HG02981 (cell line): ENCODE measurements around the gene ANKZF1.

Experiments
- ATAC-seq: cut with Tn5 transposase; IDR thresholded peaks from one replicate; pipeline ENCODE4 v1.9.1; 2021; ENCODE audit warnings: mild to moderate bottlenecking, moderate library complexity; ENCODE audit not compliant: unreplicated experiment

ANKZF1 gene

GRCh38 chr2:219225350-219225749 lies 4.3 kb upstream of the ANKZF1 start:
- ATAC-seq: no peak

DNA sequence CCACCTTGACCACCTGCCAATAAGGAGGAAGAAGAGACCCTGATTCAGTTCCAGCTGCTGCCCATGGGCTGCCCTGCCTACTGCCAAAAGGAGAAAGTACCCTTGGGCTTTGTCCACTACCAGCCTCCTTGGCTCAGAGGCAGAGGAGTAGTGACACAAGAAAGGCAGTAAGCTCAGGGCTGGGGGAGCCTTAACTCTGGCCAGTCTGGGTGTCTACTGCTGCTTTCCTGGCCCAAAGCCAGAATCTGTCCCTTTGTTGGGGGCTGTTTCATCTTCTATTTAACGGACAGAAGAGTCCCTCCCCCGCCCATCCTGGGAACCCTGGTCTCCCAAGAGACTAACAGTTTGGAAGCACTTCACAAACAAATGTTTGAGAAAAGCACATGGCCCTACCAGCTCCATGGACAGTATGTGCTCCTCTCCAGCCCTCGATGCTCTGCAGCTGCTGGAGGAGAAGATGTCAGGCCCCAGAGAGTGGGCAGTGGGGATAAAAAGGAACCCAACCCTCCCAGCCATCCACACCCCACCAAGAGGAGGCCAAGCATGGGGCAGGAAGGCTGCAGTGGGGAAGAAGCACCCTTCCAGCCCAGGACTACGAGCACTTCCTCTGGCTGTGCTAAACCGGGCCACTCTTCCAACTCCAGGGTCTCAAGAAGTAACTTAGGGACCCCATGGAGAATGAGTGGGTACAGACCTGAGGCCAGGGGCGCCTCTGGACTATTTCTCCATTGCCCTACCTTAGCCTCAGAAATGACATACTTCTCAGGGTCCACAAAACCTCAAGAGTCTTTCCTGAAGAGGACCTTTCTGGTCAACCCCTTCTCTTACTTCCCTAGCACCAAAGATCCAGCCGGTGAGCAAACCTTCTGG lies 1.3 kb upstream of the ANKZF1 start:
- ATAC-seq: no peak

DNA sequence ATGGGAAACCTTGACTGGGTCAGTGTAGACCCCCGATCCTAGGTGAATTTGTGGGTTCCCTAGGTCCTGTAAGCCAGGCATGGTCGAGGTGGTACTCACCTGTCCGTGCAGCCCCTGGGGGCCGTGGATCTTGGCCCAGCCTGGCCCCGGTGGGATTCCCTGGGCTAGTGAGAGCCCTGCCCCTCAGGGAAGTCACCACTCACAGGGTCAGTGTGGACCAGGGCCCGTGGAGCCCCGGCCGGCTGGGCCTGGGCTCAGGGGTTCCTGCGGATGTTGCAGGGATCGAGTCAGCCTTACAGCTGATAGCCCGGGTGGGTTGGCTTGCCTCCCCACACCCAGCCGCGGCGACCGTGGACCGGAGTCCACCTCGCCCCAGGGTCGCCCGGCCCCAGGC lies 698 bp upstream of the ANKZF1 start:
- ATAC-seq: no peak

DNA sequence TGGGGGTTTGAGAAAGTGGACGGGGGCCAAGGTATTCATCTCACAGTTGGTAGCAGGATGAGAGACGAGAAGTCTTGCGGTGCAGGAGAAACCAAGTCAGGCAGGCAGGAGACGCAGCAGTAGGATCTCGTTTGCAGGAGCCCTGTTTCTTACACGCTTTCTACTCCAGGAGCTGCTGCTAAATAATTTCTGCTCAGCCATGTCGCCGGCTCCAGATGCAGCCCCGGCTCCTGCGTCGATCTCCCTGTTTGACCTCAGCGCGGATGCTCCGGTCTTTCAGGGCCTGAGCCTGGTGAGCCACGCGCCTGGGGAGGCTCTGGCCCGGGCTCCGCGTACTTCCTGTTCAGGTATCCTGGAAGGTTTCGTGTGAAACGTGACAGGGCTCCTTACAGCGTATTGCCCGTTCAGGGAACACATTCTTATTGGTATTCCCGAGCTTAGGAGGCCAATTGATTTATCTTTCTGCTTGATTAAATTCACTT lies 494 bp downstream of the ANKZF1 start:
- ATAC-seq: peak; percentile 16

DNA sequence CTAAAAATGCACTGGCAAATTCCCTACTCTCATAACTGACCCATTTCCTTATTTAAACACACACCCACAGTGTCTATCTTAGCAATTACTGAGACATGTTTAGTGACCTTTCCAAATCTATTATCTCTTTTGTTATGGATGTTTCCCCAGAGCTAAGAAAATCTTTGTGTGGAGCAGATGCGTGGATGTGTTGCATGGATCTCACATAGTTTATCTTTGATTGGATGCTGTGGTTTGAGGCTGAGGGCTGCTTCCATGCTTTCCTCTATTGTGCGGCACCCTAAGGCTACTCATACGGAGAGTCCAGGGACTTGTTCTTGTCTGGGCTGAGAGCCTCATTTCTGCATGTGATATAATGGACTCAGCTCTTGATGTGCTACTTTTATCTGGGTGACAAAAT lies 4.7 kb downstream of the ANKZF1 start:
- no peak for ATAC-seq

DNA sequence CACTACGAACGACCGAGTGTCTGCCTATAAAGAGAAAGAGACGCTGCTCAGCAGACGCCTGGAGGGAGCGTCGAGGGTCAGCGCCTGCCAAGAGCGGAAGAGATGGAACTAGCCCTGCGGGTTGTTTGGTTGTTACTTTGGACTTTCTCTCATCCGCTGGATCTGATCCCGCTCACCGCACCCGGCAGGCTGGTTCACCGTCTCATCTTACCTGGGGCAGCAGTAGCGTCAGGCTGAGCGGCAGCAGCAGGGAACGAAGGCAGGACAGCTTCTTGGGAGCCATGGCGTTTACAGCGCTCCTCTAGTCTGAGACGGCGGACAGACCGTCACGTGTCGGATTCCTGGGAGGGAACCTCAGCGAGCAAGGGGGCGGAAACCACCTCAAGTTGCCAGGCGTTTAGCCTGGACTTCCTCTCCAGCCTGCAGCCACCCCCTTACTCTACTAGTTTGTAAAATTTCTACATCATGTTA lies 13.7 kb downstream of the ANKZF1 start:
- ATAC-seq: no peak

DNA sequence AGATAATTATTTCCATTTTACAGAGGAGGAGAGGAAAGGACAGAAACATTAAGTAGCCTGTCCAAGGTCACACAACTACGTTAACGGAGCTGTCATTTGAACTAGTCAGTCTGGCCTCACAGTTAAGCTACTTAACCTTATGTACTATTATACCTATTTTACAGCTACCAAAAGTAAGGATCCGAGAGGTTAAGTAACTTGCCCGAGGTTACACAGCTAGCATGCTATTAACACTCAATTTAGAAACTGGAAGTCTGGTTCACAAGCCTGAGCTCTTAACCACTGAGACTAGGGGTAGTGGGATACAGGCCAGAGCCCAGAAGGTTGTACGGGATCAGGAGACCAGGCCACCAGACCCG lies 15.2 kb downstream of the ANKZF1 start:
- ATAC-seq: no peak

DNA sequence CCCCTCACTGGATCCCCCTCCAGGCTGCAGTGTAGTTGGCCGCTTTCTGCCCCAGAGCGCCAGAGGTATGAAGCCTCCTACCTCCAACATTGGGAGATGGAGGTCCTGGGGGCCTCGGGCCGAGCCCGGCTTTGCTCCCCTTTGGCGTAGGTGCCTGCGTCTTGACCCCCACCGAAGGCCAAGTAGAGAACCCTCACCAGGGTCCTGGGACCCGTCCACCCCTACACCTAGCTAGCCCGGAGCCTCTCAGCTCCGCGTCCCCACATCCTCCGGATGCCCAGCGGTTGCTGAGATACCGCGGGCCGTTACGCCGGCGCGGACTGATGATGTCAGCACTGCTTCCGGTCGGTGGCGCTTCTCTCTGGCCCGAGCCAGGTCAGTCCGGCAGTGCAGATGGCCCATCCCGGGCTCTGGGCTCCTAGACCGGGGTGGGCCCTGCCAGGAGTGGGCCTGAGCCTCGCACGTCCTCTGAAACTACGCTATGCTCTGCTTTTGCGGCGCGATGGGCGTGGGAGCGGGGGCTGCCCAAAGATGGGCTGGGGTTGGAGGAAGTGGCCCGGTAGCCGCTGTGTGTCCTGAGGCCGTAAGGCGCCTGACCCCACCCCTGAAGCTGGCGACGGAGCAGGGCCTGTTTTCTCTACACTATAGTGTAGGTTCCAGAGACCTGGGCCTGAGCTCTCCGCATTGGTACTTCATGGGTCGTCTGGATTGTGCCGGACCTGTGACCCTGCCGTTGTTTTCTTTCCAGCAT lies 15.7 kb downstream of the ANKZF1 start, which contains the start of the genes GLB1L and STK16:
GLB1L (minus strand) TSS at position 297 of the 751 bp plus-strand sequence. CDS start 1,871 bp downstream, outside the sequence.
STK16 (plus strand) TSS at position 332 of the 751 bp plus-strand sequence. CDS start 521 bp downstream, outside the sequence.
- ATAC-seq: peak; percentile 68

- no peak for ATAC-seq
Observed at GRCh38 chr2:219245899-219246230, 16.3 kb downstream of the ANKZF1 start.

DNA sequence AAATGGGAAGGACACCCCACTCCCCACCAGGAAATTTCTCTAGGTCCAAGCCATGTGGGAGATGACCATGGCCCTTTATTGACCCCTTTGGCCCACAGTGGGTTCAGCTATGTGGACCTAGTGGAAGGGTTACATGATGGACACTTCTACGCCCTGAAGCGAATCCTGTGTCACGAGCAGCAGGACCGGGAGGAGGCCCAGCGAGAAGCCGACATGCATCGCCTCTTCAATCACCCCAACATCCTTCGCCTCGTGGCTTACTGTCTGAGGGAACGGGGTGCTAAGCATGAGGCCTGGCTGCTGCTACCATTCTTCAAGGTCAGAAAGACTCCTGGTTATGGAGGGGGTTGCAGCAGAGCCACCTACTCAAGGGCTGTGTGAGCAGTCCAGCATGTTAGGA lies 17.0 kb downstream of the ANKZF1 start:
- ATAC-seq: no peak

- no peak for ATAC-seq
Observed at GRCh38 chr2:219247678-219248642, 18.4 kb downstream of the ANKZF1 start.

GRCh38 chr2:219248845-219249202 lies 19.2 kb downstream of the ANKZF1 start:
- no peak for ATAC-seq

DNA sequence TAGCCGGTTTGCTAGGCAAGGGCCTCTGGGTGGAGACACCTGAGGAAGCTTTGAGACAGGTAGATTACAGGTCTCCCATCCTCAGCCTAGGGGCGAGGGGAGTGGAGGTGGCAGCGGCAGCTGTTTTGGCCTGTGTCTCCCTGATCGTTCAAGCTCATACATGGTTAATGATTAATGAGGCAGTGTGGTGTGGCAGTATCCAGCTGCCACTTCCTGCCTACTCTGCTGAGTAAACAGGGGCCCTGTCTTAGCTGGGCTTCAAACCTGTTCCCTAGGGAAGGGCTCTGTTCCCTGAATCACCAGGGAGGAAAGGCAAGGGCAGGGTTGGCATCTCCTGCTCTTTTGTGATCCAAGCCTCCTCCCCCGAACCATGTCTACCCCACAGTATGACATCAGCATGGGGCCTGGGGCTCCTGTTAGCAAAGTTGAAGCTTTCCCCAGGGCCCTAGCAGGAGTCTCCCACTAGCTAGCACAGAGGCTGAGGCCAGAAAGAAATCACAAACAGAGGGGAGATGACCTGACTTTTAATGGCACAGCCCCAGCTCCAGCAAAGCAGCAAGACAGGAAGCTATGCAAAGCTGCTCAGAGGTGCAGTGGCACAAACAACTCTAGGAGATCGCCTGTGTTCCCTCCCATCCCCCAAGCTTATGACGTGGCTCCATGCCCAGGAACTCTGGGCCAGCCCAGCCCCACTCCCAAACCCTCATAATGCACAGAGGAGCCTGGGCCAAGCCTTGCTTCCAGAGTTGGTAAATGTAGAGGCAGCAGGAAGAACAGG lies 19.8 kb downstream of the ANKZF1 start:
- peak; percentile 48 for ATAC-seq

- no peak for ATAC-seq
Observed at GRCh38 chr2:219250049-219250781, 20.6 kb downstream of the ANKZF1 start.

GRCh38 chr2:219251656-219252055 lies 22.1 kb downstream of the ANKZF1 start:
- no peak for ATAC-seq

DNA sequence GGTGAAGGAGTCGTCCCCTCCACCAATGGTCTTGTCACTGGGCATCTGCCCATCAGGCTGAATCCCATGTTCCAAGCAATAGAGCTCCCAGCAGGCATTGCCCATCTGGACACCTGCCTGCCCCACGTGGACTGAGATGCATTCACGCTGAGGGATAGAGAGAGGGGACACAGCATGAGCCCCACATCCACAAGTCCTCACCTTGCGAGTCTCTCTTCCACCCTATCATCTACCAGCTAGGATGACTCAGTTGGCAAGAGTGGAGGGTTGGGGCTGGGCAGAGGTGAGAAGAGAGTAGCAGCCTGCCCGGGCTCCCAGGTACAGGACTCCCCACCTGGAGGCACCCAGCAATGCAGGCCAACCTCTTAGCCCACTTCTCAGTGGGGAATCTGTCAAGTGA lies 22.5 kb downstream of the ANKZF1 start:
- no peak for ATAC-seq

GRCh38 chr2:219252570-219252899 lies 22.9 kb downstream of the ANKZF1 start:
- no peak for ATAC-seq

DNA sequence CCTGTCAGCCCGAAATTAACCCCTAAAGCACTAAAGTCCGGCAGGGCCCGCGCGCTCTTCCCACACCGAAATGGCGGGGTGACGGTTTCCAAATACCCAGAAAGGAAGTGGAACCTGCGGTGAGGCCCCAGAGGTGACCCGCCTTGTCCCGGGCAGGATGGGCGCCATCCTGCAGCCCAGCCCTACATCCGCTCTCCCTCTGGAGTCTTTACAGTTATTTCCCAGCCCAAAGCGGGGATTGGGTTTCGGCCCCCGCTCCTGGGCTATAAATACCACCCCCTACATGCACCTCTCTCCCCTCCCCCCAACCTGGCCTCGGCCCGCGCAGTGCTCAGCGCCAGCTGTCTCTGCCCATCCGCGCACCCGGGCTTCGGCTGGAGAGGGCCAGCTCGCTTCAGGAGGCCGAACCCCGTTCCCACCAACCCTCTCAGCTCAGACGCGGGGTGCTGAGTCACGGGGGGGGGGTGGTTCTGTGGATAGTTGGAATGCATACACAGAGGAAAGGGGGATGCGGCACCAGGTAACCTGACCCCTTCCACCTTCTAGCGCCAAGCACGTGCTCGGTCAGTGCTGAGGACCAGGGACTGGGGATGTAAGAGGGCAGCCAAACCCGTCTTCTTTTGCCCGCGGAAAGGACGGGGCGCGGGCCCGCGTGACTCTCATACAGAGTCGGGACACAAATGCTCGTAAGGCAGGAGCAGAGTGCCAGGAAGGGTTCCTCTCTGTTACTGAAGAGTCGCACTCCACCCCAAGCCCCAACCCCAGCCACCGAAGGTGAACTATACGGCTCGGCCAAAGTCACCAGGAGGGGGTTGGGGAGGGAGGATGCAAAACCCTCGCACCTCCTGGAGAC lies 23.5 kb downstream of the ANKZF1 start, which contains the start of gene TUBA4B:
TUBA4B (plus strand) TSS at position 344 of the 853 bp plus-strand sequence; CDS start at position 509, 165 bp downstream.
- peak; percentile 9 for ATAC-seq
